LNCAP (cell line): ENCODE results near the gene CHP1.

ENCODE experiments used
- CTCF ChIP-seq: fragments of 450-650 bp; IDR thresholded peaks from 2 replicates; pipeline ENCODE4 v1.5.1; 2017; ENCODE audit warnings: mild to moderate bottlenecking

Gene CHP1

GRCh38 chr15:41207687-41208448, 23.2 kb upstream of the CHP1 start:
- TF ChIP-seq CTCF = no peak

GRCh38 chr15:41215708-41216107, 15.4 kb upstream of the CHP1 start:
- TF ChIP-seq CTCF = no peak

DNA sequence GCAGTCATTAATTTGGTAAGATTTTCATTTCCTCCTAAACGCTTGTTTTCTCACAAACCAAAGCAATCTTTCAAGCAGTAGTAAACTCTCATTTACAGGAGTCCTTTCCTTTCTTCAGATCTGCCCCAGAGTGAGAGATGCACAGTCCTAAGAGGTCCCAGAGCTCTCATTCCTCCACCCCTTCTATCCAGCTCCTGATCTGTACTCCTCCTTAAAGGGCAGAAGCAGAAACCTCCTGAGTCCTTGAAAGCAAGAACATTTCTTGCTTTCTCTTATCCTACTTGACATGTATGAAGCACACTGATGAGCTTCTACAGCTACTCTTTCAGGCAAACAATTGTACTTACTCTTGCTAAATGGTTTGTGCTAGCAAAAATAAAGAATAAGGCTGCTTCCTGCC, 12.2 kb upstream of the CHP1 start:
- no peak for TF ChIP-seq CTCF

GRCh38 chr15:41219381-41219780, 11.7 kb upstream of the CHP1 start:
- no peak for TF ChIP-seq CTCF

DNA sequence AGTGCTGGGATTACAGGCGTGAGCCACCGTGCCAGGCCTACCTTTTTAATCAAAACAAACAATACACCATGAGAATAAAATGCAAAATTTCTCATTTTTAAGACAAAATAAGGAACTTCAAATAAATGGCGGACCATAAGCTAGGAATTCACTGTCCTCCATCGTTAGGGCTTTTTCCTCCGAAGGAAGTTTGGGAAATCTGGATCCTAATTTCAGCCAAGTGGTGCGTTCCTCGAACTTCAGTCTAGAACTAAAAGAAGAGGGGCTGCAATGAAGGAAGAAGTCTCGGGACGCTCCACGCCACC, 771 bp upstream of the CHP1 start:
- no peak for TF ChIP-seq CTCF

DNA sequence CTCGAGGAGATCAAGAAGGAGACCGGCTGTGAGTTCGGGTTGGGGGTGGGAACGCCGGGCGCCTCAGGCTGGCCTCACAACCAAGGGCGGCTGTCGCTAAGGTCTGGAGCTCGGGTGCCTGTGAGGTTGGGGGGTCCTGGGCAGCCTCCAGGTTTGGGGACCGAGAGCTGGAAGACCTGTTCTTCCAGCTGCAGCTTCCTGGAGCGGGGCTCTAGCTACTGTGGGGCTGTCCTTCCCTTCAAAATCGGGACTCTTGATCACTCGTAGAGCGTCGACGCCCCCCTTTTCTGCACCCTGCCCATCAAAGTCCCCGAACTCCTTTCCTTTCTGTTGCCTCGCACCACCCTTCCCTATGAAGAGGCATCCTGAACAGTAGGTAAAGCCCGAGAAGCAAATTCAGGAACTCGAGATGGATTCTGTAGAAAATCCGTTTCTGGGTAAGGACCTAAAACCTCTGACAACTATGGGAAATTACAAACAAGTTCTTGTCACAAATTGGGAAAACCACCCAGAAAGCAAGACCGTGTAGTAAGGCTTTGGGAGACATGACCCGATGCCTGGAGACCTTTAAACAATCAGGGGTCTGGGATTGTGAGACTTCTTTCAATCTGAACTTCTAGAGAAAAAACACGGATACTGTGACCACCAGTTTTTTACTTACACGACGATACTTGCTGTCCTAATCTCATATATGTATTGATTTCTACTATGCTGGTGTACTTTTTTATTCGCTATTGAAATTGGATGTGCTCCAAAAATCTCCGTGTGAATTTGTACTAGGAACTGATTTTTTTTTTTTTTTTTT, 556 bp downstream of the CHP1 start:
- no peak for TF ChIP-seq CTCF

DNA sequence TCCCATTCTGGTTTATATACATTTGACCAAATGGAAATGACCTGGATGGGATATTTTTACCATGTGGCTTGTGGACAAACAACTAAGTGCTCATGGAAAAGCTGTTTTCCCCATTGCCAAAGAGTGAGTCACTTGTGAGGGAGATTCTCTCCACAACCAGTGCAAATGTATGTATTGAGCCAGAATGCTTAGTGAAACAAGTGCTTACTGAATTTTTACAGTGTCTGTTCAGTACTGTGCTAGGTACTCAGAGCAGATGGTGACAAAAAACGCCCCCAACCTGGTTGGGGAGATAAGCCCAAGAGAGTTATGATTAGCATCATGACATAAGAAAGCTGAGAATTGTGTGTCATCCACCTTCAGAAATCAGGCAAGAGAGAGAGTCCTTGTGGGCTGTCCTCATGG, 2.3 kb downstream of the CHP1 start:
- no peak for TF ChIP-seq CTCF
